CD4-positive, alpha-beta memory T cell (primary cell): ENCODE measurements around the gene GRP. TPM values are rescaled to one million over a fixed set of nuclear protein-coding genes. Genes with fewer than 3 reads are reported as not detected.

Experiments used
- CTCF ChIA-PET: fragments of 350-600 bp; sonication (Branson Sonifier 250); formaldehyde crosslinking; loops from one replicate; lab custom pipeline; 2021; ENCODE audit warnings: inconsistent platforms; ENCODE audit not compliant: partially characterized antibody; lab: Charles Lee
- POLR2A ChIA-PET: fragments of 350-600 bp; sonication (Branson Sonifier 250); formaldehyde crosslinking; loops from one replicate; lab custom pipeline; 2021; ENCODE audit not compliant: partially characterized antibody; lab: Charles Lee
- DNase-seq, 5 donors: peaks; one replicate each; pipeline versions ENCODE4 v3.0.0 to v3.0.0-alpha.2; 2020 to 2022; ENCODE audit warnings: mixed read lengths in 1 of 5
- H3K27ac ChIP-seq: one replicate; pipeline ENCODE4 v1.7.0; 2013; ENCODE audit warnings: low read depth, low read length
- H3K27me3 ChIP-seq: 2 replicates; pipeline ENCODE4 v1.7.0; 2013; ENCODE audit warnings: mild to moderate bottlenecking, low read length, moderate library complexity; ENCODE audit not compliant: insufficient read depth
- H3K36me3 ChIP-seq: 2 replicates; pipeline ENCODE4 v1.7.0; 2013; ENCODE audit warnings: mild to moderate bottlenecking, low read length, moderate library complexity; ENCODE audit not compliant: insufficient read depth
- H3K4me1 ChIP-seq: 2 replicates; pipeline ENCODE4 v1.7.0; 2013; ENCODE audit warnings: mild to moderate bottlenecking, low read length, moderate library complexity; ENCODE audit not compliant: insufficient read depth
- H3K4me3 ChIP-seq, 2 donors: one replicate each; pipeline ENCODE4 v1.7.0; 2013; ENCODE audit warnings: low read length in 2 of 2, mild to moderate bottlenecking in 1 of 2
- H3K9me3 ChIP-seq, 2 donors: one replicate each; pipeline ENCODE4 v1.7.0; 2013; ENCODE audit warnings: low read length in 2 of 2, control low read depth in 1 of 2; ENCODE audit not compliant: control insufficient read depth in 1 of 2
- H3K27ac Mint-ChIP-seq, 7 donors: one replicate each; pipeline ENCODE4 v1.8.0; 2020 to 2021; ENCODE audit warnings: mixed read lengths in 7 of 7, mild to moderate bottlenecking in 6 of 7, inconsistent platforms in 3 of 7, moderate library complexity in 3 of 7
- H3K27me3 Mint-ChIP-seq, 2 donors: one replicate each; pipeline ENCODE4 v1.8.0; 2020 to 2021; ENCODE audit warnings: mixed read lengths in 2 of 2
- H3K36me3 Mint-ChIP-seq, 2 donors: one replicate each; pipeline ENCODE4 v1.8.0; 2020 to 2021; ENCODE audit warnings: mixed read lengths in 2 of 2, inconsistent platforms in 1 of 2, mild to moderate bottlenecking in 1 of 2
- H3K4me1 Mint-ChIP-seq, 4 donors: one replicate each; pipeline ENCODE4 v1.8.0; 2020 to 2021; ENCODE audit warnings: mixed read lengths in 4 of 4, mild to moderate bottlenecking in 1 of 4
- H3K4me3 Mint-ChIP-seq, 8 donors: one replicate each; pipeline ENCODE4 v1.8.0; 2020 to 2021; ENCODE audit warnings: mixed read lengths in 8 of 8, mild to moderate bottlenecking in 7 of 8, moderate library complexity in 6 of 8, inconsistent platforms in 3 of 8
- H3K9me3 Mint-ChIP-seq, 8 donors: one replicate each; pipeline ENCODE4 v1.8.0; 2020 to 2021; ENCODE audit warnings: mixed read lengths in 8 of 8, mild to moderate bottlenecking in 5 of 8, inconsistent platforms in 3 of 8, moderate library complexity in 1 of 8
- intact Hi-C: fragments of 100-400 bp; cut with micrococcal nuclease; formaldehyde crosslinking; loops from one replicate; pipeline ENCODE4 v1.15.1; 2023
- polyA plus RNA-seq, 2 donors: library from polyadenylated mRNA; unstranded; fragments of 300-500 nt; fragmentation: Illumina TruSeq; gene quantifications; one replicate each; pipeline ENCODE4 v1.2.3, GENCODE V29; 2021
- total RNA-seq, 2 experiments: library from RNA; stranded (reverse); gene quantifications; one replicate each; pipeline ENCODE4 v1.2.3, GENCODE V29; 2021

GRP gene
- total and polyA plus RNA-seq, 4 experiments from 2014 or later, result not detected

- no peak for DNase-seq
- no peak overlapping the region for H3K4me3 ChIP-seq
- peaks cover 3% of the 10 kb centered on the region for H3K27me3 ChIP-seq
- H3K4me1 Mint-ChIP-seq, result no peaks in the 10 kb centered on the region
- peaks cover 0 to 3% (median 0%) of the 10 kb centered on the region in 8 donors for H3K9me3 Mint-ChIP-seq
- peaks cover 16 to 29% of the 10 kb centered on the region in 2 donors for H3K27me3 Mint-ChIP-seq
- no peaks in the 10 kb centered on the region for H3K9me3 ChIP-seq
- no peak overlapping the region for H3K27ac Mint-ChIP-seq
- no peak overlapping the region for H3K27ac ChIP-seq
- POLR2A ChIA-PET, result no interaction called here
- CTCF ChIA-PET, result no interaction called here
- no peak overlapping the region for H3K4me3 Mint-ChIP-seq
- H3K4me1 ChIP-seq, result no peaks in the 10 kb centered on the region
- no peaks in the 10 kb centered on the region for H3K36me3 Mint-ChIP-seq
- intact Hi-C loops, result no loop called here
- H3K36me3 ChIP-seq, result no peaks in the 10 kb centered on the region
These were observed 23.7 kb upstream of the GRP start for GRCh38 chr18:59196161-59196725.

- Histone ChIP-seq H3K27me3 (peaks cover 3% of the 10 kb centered on the region), H3K4me3 (no peak overlapping the region), H3K36me3 (no peaks in the 10 kb centered on the region), H3K4me1 (no peaks in the 10 kb centered on the region), H3K9me3 (no peaks in the 10 kb centered on the region), H3K27ac (no peak overlapping the region)
- Mint-ChIP-seq H3K4me3 (no peak overlapping the region), H3K4me1 (no peaks in the 10 kb centered on the region), H3K27me3 (peaks cover 15 to 31% of the 10 kb centered on the region in 2 donors), H3K9me3 (no peaks in the 10 kb centered on the region), H3K36me3 (no peaks in the 10 kb centered on the region), H3K27ac (peak overlapping the region in 1 of 7 donors; percentile 5)
- CTCF ChIA-PET, result no interaction called here
- intact Hi-C loops, result no loop called here
- DNase-seq, result no peak
- POLR2A ChIA-PET, result interaction anchor here (0.5 kb wide), 1 partner anchor 23 kb away, joined by 4 read pairs; no protein-coding TSS in a partner anchor
These were observed 22.3 kb upstream of the GRP start for GRCh38 chr18:59197636-59198035.

GRCh38 chr18:59198215-59198614 lies 21.7 kb upstream of the GRP start:
- Mint-ChIP-seq H3K9me3 (no peaks in the 10 kb centered on the region), H3K4me1 (no peaks in the 10 kb centered on the region), H3K27ac (no peak overlapping the region), H3K27me3 (peaks cover 15 to 31% of the 10 kb centered on the region in 2 donors), H3K36me3 (no peaks in the 10 kb centered on the region), H3K4me3 (no peak overlapping the region)
- Histone ChIP-seq H3K36me3 (no peaks in the 10 kb centered on the region), H3K27me3 (peaks cover 3% of the 10 kb centered on the region), H3K27ac (no peak overlapping the region), H3K4me1 (no peaks in the 10 kb centered on the region), H3K4me3 (no peak overlapping the region), H3K9me3 (no peaks in the 10 kb centered on the region)
- ChIA-PET CTCF (no interaction called here), POLR2A (interaction anchor here (0.5 kb wide), 1 partner anchor 24 kb away, joined by 4 read pairs; no protein-coding TSS in a partner anchor)
- intact Hi-C loops, result no loop called here
- DNase-seq, result no peak

GRCh38 chr18:59200787-59201186 lies 19.2 kb upstream of the GRP start:
- intact Hi-C loops, result no loop called here
- H3K36me3 Mint-ChIP-seq, result no peaks in the 10 kb centered on the region
- Histone ChIP-seq H3K4me1 (no peaks in the 10 kb centered on the region), H3K36me3 (no peaks in the 10 kb centered on the region), H3K4me3 (no peak overlapping the region), H3K27ac (no peak overlapping the region), H3K9me3 (no peaks in the 10 kb centered on the region), H3K27me3 (no peaks in the 10 kb centered on the region)
- H3K4me1 Mint-ChIP-seq, result no peaks in the 10 kb centered on the region
- no peak overlapping the region for H3K27ac Mint-ChIP-seq
- no peak overlapping the region for H3K4me3 Mint-ChIP-seq
- DNase-seq, result no peak
- ChIA-PET POLR2A (no interaction called here), CTCF (interaction anchor here (0.9 kb wide), 1 partner anchor 31 kb away, joined by 3 read pairs; no protein-coding TSS in a partner anchor)
- no peaks in the 10 kb centered on the region for H3K9me3 Mint-ChIP-seq
- H3K27me3 Mint-ChIP-seq, result peaks cover 16 to 32% of the 10 kb centered on the region in 2 donors

GRCh38 chr18:59202258-59202820 lies 17.6 kb upstream of the GRP start:
- DNase-seq, result no peak
- no peak overlapping the region for H3K4me3 Mint-ChIP-seq
- ChIA-PET POLR2A (no interaction called here), CTCF (no interaction called here)
- H3K27ac Mint-ChIP-seq, result no peak overlapping the region
- H3K27ac ChIP-seq, result no peak overlapping the region
- no peak overlapping the region for H3K4me3 ChIP-seq
- H3K9me3 Mint-ChIP-seq, result no peaks in the 10 kb centered on the region
- no peaks in the 10 kb centered on the region for H3K27me3 ChIP-seq
- no peaks in the 10 kb centered on the region for H3K36me3 Mint-ChIP-seq
- no peaks in the 10 kb centered on the region for H3K4me1 ChIP-seq
- H3K27me3 Mint-ChIP-seq, result peaks cover 19 to 30% of the 10 kb centered on the region in 2 donors
- no peaks in the 10 kb centered on the region for H3K36me3 ChIP-seq
- intact Hi-C loops, result no loop called here
- no peaks in the 10 kb centered on the region for H3K4me1 Mint-ChIP-seq
- H3K9me3 ChIP-seq, result no peaks in the 10 kb centered on the region

GRCh38 chr18:59207506-59207905 lies 12.5 kb upstream of the GRP start:
- no peaks in the 10 kb centered on the region for H3K36me3 Mint-ChIP-seq
- H3K27me3 Mint-ChIP-seq, result peaks cover 11 to 18% of the 10 kb centered on the region in 2 donors
- POLR2A ChIA-PET, result no interaction called here
- CTCF ChIA-PET, result no interaction called here
- Histone ChIP-seq H3K27ac (no peak overlapping the region), H3K4me3 (no peak overlapping the region), H3K36me3 (no peaks in the 10 kb centered on the region), H3K4me1 (no peaks in the 10 kb centered on the region), H3K9me3 (no peaks in the 10 kb centered on the region), H3K27me3 (no peaks in the 10 kb centered on the region)
- no peak for DNase-seq
- H3K27ac Mint-ChIP-seq, result no peak overlapping the region
- intact Hi-C loops, result no loop called here
- H3K9me3 Mint-ChIP-seq, result no peaks in the 10 kb centered on the region
- H3K4me3 Mint-ChIP-seq, result no peak overlapping the region
- H3K4me1 Mint-ChIP-seq, result no peaks in the 10 kb centered on the region

- Mint-ChIP-seq H3K9me3 (no peaks in the 10 kb centered on the region), H3K4me3 (no peak overlapping the region), H3K36me3 (no peaks in the 10 kb centered on the region), H3K4me1 (no peaks in the 10 kb centered on the region), H3K27ac (no peak overlapping the region), H3K27me3 (peaks cover 9 to 18% of the 10 kb centered on the region in 2 donors)
- Histone ChIP-seq H3K4me1 (no peaks in the 10 kb centered on the region), H3K9me3 (no peaks in the 10 kb centered on the region), H3K27me3 (no peaks in the 10 kb centered on the region), H3K4me3 (no peak overlapping the region), H3K36me3 (no peaks in the 10 kb centered on the region), H3K27ac (no peak overlapping the region)
- CTCF ChIA-PET, result no interaction called here
- no peak for DNase-seq
- POLR2A ChIA-PET, result no interaction called here
- intact Hi-C loops, result no loop called here
These were observed 11.3 kb upstream of the GRP start for GRCh38 chr18:59208602-59209125.
